NB4 (cell line): ENCODE results near the gene FAM3D.
A peak's percentile ranks its signal among the peaks of the same experiment; 100 is the strongest.
"Not testable (repeated sequence)": the region's sequence is repeated elsewhere in the genome, so short reads cannot be mapped to it uniquely, and the experiment has no call there.

Experiments used
- DNase-seq: peaks from one replicate; pipeline ENCODE4 v3.0.0; 2010; ENCODE audit warnings: low read depth
- H3K4me3 ChIP-seq: one replicate; pipeline ENCODE4 v1.5.1; 2011; ENCODE audit warnings: mild to moderate bottlenecking, low read depth, low read length, moderate library complexity
- CTCF ChIP-seq: IDR thresholded peaks from one replicate; pipeline ENCODE4 v1.5.1; 2012; ENCODE audit warnings: low read depth, low read length
- MAX ChIP-seq: IDR thresholded peaks from 2 replicates; pipeline ENCODE4 v1.6.1; 2011; ENCODE audit warnings: low read depth, low read length
- MYC ChIP-seq: IDR thresholded peaks from 2 replicates; pipeline ENCODE4 v1.6.1; 2011; ENCODE audit warnings: low read depth, low read length
- POLR2A ChIP-seq: IDR thresholded peaks from 2 replicates; pipeline ENCODE4 v1.6.1; 2011; ENCODE audit warnings: mild to moderate bottlenecking; ENCODE audit not compliant: insufficient read length; ENCODE audit errors: extremely low read depth

Gene FAM3D

GRCh38 chr3:58666683-58667082 is at the start of gene FAM3D:
Gene FAM3D (minus strand): TSS chr3:58666774. CDS start chr3:58655563, 11,211 bp downstream.
- no peak for TF ChIP-seq MYC
- TF ChIP-seq CTCF: no peak
- no peak for TF ChIP-seq MAX
- no peak for TF ChIP-seq POLR2A
- H3K4me3 ChIP-seq: no peak within 1 kb of the TSS
- peak; percentile 39 for DNase-seq

GRCh38 chr3:58713715-58714401 is 47.3 kb upstream of the FAM3D start:
- no peak overlapping the region for H3K4me3 ChIP-seq
- DNase-seq: no peak
- TF ChIP-seq MAX (no peak), POLR2A (no peak), MYC (no peak), CTCF (no peak)

- no peak for DNase-seq
- TF ChIP-seq CTCF (no peak), POLR2A (no peak), MYC (no peak), MAX (no peak)
- H3K4me3 ChIP-seq: no peak overlapping the region
Measured at GRCh38 chr3:58711871-58712270, 45.3 kb upstream of the FAM3D start.

DNA sequence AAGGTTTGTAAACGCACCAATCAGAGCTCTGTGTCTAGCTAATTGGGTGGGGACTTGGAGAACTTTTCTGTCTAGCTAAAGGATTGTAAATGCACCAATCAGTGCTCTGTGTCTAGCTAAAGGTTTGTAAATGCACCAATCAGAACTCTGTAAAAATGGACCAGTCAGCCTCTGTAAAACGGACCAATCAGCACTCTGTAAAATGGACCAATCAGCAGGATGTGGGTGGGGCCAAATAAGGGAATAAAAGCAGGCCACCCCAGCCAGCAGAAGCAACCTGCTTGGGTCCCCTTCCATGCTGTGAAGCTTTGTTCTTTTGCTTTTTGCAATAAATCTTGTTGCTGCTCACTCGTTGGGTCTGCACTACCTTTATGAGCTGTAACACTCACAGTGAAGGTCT is 42.4 kb upstream of the FAM3D start:
- not testable (repeated sequence) for H3K4me3 ChIP-seq, DNase-seq

- H3K4me3 ChIP-seq: no peak overlapping the region
- TF ChIP-seq MYC (no peak), CTCF (no peak), MAX (no peak), POLR2A (no peak)
- DNase-seq: no peak
Measured at GRCh38 chr3:58708116-58708791, 41.7 kb upstream of the FAM3D start.

DNA sequence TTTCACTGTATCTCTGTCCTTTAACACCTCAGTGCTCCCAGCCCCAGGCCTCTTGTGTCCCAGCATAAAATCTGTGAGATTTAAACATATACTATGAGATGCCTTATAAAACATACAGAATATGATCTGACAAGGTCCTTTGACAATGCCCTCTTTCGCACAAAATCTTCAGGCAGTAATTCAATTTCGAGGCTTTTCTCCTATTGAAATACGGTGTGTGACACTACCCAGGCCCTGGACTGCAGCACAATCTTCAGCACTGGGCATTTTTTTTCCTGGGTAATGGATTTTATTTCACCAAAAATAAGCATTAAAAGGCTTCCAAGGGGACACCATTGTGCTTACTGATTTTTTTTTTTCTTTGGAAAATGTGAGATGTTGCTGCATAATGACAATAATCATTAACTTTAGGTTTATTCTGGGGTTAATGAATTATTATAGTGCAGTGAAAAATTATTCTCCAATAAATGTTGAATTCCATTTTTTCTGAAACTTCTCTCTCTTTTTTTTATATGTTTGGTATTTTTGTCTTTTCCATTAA is 40.9 kb upstream of the FAM3D start:
- TF ChIP-seq MYC (no peak), MAX (no peak), POLR2A (no peak), CTCF (no peak)
- DNase-seq: no peak
- H3K4me3 ChIP-seq: no peak overlapping the region
